Colonic mucosa (tissue), 4 donors: ENCODE measurements around the gene DNAH10. TPM values are rescaled to one million over a fixed set of nuclear protein-coding genes. Genes with fewer than 3 reads are reported as not detected.
"Not testable (repeated sequence)": the region's sequence is repeated elsewhere in the genome, so short reads cannot be mapped to it uniquely, and the experiment has no call there.

ENCODE experiments used
- DNase-seq: peaks from one replicate; pipeline ENCODE4 v3.0.0-alpha.2; 2020
- H3K27ac ChIP-seq: fragments of 200-600 bp; one replicate; pipeline ENCODE4 v1.8.0; 2021
- H3K27me3 ChIP-seq: fragments of 200-600 bp; one replicate; pipeline ENCODE4 v1.8.0; 2021
- H3K36me3 ChIP-seq: fragments of 200-600 bp; one replicate; pipeline ENCODE4 v1.8.0; 2021
- H3K4me1 ChIP-seq: fragments of 200-600 bp; one replicate; pipeline ENCODE4 v1.8.0; 2021; ENCODE audit warnings: mild to moderate bottlenecking
- H3K4me3 ChIP-seq: fragments of 200-600 bp; one replicate; pipeline ENCODE4 v1.8.0; 2021
- H3K9ac ChIP-seq, 2 donors: one replicate each; pipeline ENCODE4 v1.7.0; 2013; ENCODE audit warnings: control low read depth in 2 of 2, low read depth in 2 of 2, low read length in 2 of 2
- H3K9me3 ChIP-seq: fragments of 200-600 bp; one replicate; pipeline ENCODE4 v1.8.0; 2021
- intact Hi-C: fragments of 100-400 bp; cut with DNase I; formaldehyde crosslinking; loops from one replicate; pipeline ENCODE4 v1.14.1; 2022
- total RNA-seq, 2 donors: library from RNA; stranded (reverse); fragmentation: NEBNext Ultra II Directional in 1 of 2; extraction: Animal tissue kit (Norgen Biotek cat#: 25700) in 1 of 2; gene quantifications; one replicate each; pipeline ENCODE4 v1.2.1, GENCODE V29; 2021
- TF ChIP-seq, protein P1 (sequence below): fragments of 200-600 bp; IDR thresholded peaks from one replicate; pipeline ENCODE4 v1.8.0; 2022; ENCODE audit warnings: antibody characterized with exemption, mild to moderate bottlenecking
- donor health status: healthy.
- donor health status: DM: no; HTN: no; CAD: no.
- donor health status: DM: no; HTN: no; CAD: no.

The DNAH10 gene
- total RNA-seq, 2 donors from 2014 or later, result 0.32 to 0.35 TPM

DNA sequence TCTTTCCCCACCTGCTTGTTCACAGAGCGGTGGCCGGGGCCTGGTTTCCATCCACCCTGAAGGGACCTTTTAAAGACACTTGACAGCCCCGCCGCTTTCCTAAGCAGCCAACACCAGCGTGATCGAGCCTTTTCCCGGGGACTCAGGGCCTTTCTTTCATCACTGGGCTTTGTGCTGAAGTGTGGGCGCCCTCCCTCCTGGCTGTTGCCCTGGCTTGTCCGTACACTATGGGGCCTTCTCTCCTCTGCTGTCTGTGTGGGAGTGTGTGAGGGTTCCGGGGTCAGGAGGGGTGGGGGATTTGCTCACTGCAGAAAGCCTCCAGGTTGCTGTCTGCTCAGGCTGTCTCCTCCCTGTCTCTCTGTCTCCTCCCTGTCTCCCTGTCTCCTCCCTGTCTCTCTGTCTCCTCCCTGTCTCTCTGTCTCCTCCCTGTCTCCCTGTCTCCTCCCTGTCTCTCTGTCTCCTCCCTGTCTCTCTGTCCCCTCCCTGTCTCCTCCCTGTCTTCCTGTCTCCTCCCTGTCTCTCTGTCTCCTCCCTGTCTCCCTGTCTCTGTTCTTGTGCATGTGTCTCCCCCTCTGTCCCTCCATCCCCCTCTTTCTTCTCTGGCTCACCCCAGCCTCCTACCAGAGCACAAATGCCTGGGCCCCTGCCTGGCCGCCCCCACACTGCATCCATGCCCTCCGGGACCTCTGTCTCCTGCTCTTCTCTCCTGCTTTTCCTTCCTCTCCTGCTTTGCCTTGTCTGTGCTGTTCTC lies 145.8 kb downstream of the DNAH10 start:
- no peak overlapping the region for H3K4me3 ChIP-seq
- H3K4me1 ChIP-seq, result no peaks in the 10 kb centered on the region
- H3K27me3 ChIP-seq, result no peaks in the 10 kb centered on the region
- intact Hi-C loops, result no loop called here
- H3K27ac ChIP-seq, result no peak overlapping the region
- peak; percentile 25 for DNase-seq
- H3K9ac ChIP-seq, result no peak overlapping the region
- TF ChIP-seq, protein P1, sequence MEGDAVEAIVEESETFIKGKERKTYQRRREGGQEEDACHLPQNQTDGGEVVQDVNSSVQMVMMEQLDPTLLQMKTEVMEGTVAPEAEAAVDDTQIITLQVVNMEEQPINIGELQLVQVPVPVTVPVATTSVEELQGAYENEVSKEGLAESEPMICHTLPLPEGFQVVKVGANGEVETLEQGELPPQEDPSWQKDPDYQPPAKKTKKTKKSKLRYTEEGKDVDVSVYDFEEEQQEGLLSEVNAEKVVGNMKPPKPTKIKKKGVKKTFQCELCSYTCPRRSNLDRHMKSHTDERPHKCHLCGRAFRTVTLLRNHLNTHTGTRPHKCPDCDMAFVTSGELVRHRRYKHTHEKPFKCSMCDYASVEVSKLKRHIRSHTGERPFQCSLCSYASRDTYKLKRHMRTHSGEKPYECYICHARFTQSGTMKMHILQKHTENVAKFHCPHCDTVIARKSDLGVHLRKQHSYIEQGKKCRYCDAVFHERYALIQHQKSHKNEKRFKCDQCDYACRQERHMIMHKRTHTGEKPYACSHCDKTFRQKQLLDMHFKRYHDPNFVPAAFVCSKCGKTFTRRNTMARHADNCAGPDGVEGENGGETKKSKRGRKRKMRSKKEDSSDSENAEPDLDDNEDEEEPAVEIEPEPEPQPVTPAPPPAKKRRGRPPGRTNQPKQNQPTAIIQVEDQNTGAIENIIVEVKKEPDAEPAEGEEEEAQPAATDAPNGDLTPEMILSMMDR, result no peak
- H3K9me3 ChIP-seq, result no peaks in the 10 kb centered on the region
- no peaks in the 10 kb centered on the region for H3K36me3 ChIP-seq

DNA sequence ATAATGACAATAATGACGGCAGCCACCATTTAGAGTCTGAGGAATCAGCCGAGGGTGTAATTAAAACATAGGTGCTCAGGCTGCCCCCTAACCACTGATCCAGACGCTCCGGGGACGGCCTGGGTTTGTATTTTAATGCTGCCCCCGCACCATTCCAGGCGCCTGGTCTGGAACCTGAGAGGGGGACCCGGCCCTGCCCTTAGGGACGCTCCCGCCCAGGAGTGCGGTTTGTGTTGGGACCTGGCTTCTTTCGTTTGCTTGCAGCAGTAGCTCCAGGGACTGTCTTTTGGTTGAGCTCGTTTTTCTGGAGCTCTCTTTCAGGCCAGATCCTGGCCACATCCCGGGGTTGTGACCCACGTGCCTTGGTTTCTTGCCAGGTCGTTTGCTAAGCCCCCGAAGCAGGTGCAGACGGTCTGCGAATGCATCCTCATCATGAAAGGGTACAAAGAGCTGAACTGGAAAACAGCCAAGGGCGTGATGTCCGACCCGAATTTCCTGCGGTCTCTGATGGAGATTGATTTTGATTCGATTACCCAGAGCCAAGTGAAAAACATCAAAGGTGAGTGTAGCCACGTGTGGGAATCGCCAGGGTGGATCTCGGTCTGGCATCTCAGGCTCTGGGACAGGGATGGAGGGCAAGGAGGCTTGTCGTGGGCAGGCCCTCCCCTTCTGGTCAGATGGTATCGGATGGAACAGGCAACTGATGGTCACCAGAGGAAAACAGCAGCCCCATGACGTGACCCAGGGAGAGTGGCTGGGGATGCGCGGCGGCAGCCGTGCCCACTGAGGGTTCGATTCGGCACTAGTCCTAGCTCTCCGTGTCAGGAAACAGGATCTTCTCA lies 147.0 kb downstream of the DNAH10 start:
- no peak for DNase-seq
- H3K36me3 ChIP-seq, result no peaks in the 10 kb centered on the region
- TF ChIP-seq, protein P1, result no peak
- H3K9me3 ChIP-seq, result no peaks in the 10 kb centered on the region
- no peaks in the 10 kb centered on the region for H3K4me1 ChIP-seq
- H3K27me3 ChIP-seq, result no peaks in the 10 kb centered on the region
- no peak overlapping the region for H3K9ac ChIP-seq
- no peak overlapping the region for H3K27ac ChIP-seq
- no peak overlapping the region for H3K4me3 ChIP-seq
- intact Hi-C loops, result no loop called here

DNA sequence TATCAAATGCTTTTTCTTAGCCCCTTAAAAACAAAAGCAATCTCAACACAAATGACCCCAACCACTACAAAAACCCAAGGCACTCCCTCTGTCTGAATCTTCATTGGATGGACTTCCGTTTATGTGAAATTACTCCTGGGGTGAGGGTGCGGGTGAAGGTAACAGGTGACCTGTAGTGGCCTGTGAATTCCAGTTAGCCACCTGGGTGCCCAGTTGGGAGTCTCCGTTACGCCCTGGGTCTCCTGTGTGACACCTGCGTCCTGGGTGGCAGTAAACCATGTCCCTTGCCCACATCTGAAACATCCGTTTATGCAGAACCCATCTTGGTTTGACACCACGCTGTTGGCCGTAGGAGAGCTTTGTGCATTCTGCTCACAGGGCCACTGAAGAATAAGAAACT lies 148.0 kb downstream of the DNAH10 start:
- intact Hi-C loops, result no loop called here
- H3K4me1 ChIP-seq, result no peaks in the 10 kb centered on the region
- H3K36me3 ChIP-seq, result no peaks in the 10 kb centered on the region
- no peaks in the 10 kb centered on the region for H3K27me3 ChIP-seq
- TF ChIP-seq, protein P1, result no peak
- H3K27ac ChIP-seq, result no peak overlapping the region
- no peaks in the 10 kb centered on the region for H3K9me3 ChIP-seq
- no peak for DNase-seq
- no peak overlapping the region for H3K4me3 ChIP-seq
- no peak overlapping the region for H3K9ac ChIP-seq

DNA sequence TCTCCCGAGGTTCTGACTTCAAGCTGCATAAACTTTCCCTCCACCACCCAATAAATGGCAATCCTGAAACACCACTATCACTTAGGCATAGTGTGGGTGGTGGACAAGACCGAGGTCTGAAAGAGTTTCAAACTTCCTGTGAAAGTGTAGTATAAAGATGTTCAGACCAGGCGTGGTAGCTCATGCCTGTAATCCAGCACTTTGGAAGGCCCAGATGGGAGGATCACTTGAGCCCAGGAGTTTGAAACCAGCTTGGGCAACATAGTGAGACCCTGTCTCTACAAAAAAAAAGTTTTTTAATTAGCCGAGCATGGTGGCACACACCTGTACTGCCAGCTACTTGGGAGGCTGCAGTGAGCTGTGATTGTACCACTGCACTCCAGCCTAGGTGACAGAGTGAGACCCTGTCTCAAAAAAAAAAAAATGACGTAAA lies 148.7 kb downstream of the DNAH10 start:
- Histone ChIP-seq H3K4me1 (no peaks in the 10 kb centered on the region), H3K27ac (no peak overlapping the region)
- TF ChIP-seq, protein P1, result no peak

DNA sequence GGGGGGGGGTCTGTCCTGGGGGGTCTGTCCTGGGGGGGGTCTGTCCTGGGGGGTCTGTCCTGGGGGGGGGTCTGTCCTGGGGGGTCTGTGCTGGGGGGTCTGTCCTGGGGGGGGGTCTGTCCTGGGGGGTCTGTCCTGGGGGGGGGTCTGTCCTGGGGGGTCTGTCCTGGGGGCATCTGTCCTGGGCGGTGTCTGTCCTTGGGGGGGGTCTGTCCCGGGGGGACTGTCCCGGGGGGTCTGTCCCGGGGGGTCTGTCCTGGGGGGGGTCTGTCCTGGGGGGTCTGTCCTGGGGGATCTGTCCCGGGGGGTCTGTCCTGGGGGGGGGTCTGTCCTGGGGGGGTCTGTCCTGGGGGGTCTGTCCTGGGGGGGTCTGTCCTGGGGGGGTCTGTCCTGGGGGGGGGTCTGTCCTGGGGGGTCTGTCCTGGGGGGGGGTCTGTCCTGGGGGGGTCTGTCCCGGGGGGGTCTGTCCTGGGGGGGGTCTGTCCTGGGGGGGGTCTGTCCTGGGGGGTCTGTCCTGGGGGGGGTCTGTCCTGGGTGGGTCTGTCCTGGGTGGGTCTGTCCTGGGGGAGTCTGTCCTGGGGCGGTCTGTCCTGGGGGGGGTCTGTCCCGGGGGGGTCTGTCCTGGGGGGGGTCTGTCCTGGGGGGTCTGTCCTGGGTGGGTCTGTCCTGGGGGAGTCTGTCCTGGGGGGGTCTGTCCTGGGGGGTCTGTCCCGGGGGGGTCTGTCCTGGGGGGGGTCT lies 149.7 kb downstream of the DNAH10 start:
- DNase-seq, H3K9ac ChIP-seq, intact Hi-C loops, H3K27ac ChIP-seq, H3K4me1 ChIP-seq, H3K4me3 ChIP-seq, H3K27me3 ChIP-seq, H3K9me3 ChIP-seq, H3K36me3 ChIP-seq: not testable (repeated sequence)

More for the DNA sequence above, 148.7 kb downstream of the DNAH10 start:
- Histone ChIP-seq H3K9me3 (no peaks in the 10 kb centered on the region), H3K36me3 (no peaks in the 10 kb centered on the region), H3K27me3 (no peaks in the 10 kb centered on the region), H3K4me3 (no peak overlapping the region), H3K9ac (no peak overlapping the region)
- intact Hi-C loops, result no loop called here
- no peak for DNase-seq
